Astrocyte (in vitro differentiated cells and primary cell): ENCODE data around the gene TYK2. TPM values are rescaled to one million over a fixed set of nuclear protein-coding genes. Genes with fewer than 3 reads are reported as not detected.
A peak's percentile ranks its signal among the peaks of the same experiment; 100 is the strongest.

Source experiments
- DNase-seq: peaks from one replicate; pipeline ENCODE4 v3.0.0-alpha.2; 2010; ENCODE audit warnings: low read depth
- FAIRE-seq: peaks from 2 replicates; lab custom pipeline; 2011; peaks lifted over from hg19 to GRCh38; lab: Jason Lieb, UNC
- H2AFZ ChIP-seq: 2 replicates; pipeline ENCODE4 v1.6.0; 2012; ENCODE audit warnings: low read depth, low read length, inconsistent platforms
- H3K27ac ChIP-seq: 2 replicates; pipeline ENCODE4 v1.5.1; 2011; ENCODE audit warnings: low read depth, low read length, inconsistent platforms
- H3K27me3 ChIP-seq: 2 replicates; pipeline ENCODE4 v1.6.0; 2011; ENCODE audit warnings: low read length, inconsistent platforms; ENCODE audit not compliant: insufficient read depth
- H3K36me3 ChIP-seq: 2 replicates; pipeline ENCODE4 v1.5.1; 2011; ENCODE audit warnings: low read length, inconsistent platforms; ENCODE audit not compliant: insufficient read depth
- H3K4me1 ChIP-seq: 2 replicates; pipeline ENCODE4 v1.5.1; 2011; ENCODE audit warnings: low read length, inconsistent platforms; ENCODE audit not compliant: insufficient read depth
- H3K4me2 ChIP-seq: 2 replicates; pipeline ENCODE4 v1.6.0; 2012; ENCODE audit warnings: low read length, inconsistent platforms
- H3K4me3 ChIP-seq: 2 replicates; pipeline ENCODE4 v1.5.1; 2011; ENCODE audit warnings: low read depth, mild to moderate bottlenecking, low read length, inconsistent platforms; ENCODE audit not compliant: insufficient read depth
- H3K79me2 ChIP-seq: 2 replicates; pipeline ENCODE4 v1.6.0; 2012; ENCODE audit warnings: mild to moderate bottlenecking, low read length, inconsistent platforms; ENCODE audit not compliant: insufficient read depth
- H3K9ac ChIP-seq: 2 replicates; pipeline ENCODE4 v1.6.0; 2012; ENCODE audit warnings: mild to moderate bottlenecking, low read length, inconsistent platforms
- H3K9me3 ChIP-seq: 2 replicates; pipeline ENCODE4 v1.5.1; 2012; ENCODE audit warnings: low read depth, mild to moderate bottlenecking, low read length, inconsistent platforms; ENCODE audit not compliant: insufficient read depth
- H4K20me1 ChIP-seq: 2 replicates; pipeline ENCODE4 v1.6.0; 2012; ENCODE audit warnings: low read length, inconsistent platforms; ENCODE audit not compliant: insufficient read depth
- H3K27ac Mint-ChIP-seq: one replicate; pipeline ENCODE4 v1.8.0; 2021; ENCODE audit warnings: mild to moderate bottlenecking, mixed read lengths; ENCODE audit not compliant: unreplicated experiment
- H3K27me3 Mint-ChIP-seq: one replicate; pipeline ENCODE4 v1.8.0; 2021; ENCODE audit warnings: low read depth, mixed read lengths; ENCODE audit not compliant: unreplicated experiment
- H3K36me3 Mint-ChIP-seq: one replicate; pipeline ENCODE4 v1.8.0; 2021; ENCODE audit warnings: low read depth, mixed read lengths; ENCODE audit not compliant: unreplicated experiment
- H3K4me1 Mint-ChIP-seq: one replicate; pipeline ENCODE4 v1.8.0; 2021; ENCODE audit warnings: low read depth, mixed read lengths; ENCODE audit not compliant: unreplicated experiment
- H3K4me3 Mint-ChIP-seq: one replicate; pipeline ENCODE4 v1.8.0; 2021; ENCODE audit warnings: mild to moderate bottlenecking, moderate library complexity, mixed read lengths; ENCODE audit not compliant: unreplicated experiment
- H3K9me3 Mint-ChIP-seq: one replicate; pipeline ENCODE4 v1.8.0; 2021; ENCODE audit warnings: mild to moderate bottlenecking, mixed read lengths; ENCODE audit not compliant: unreplicated experiment
- CTCF ChIP-seq: IDR thresholded peaks from 2 replicates; pipeline ENCODE4 v1.5.1; 2011; ENCODE audit warnings: low read depth, mild to moderate bottlenecking, inconsistent platforms, low read length, moderate library complexity; ENCODE audit not compliant: insufficient read depth
- EZH2 ChIP-seq: IDR thresholded peaks from 2 replicates; pipeline ENCODE4 v1.6.1; 2012; ENCODE audit warnings: mild to moderate bottlenecking, low read length, inconsistent platforms; ENCODE audit not compliant: insufficient read depth
- total RNA-seq: library from RNA; stranded (reverse); gene quantifications from 2 replicates; pipeline ENCODE4 v1.2.1, GENCODE V29; 2021

The TYK2 gene
- total RNA-seq, 1 donor from 2014 or later = 76.5 TPM

- Histone ChIP-seq H3K9me3 (no peaks in the 10 kb centered on the region), H3K4me1 (peaks cover 10% of the 10 kb centered on the region), H3K9ac (no peak within 1 kb of the TSS), H4K20me1 (no peaks in the 10 kb centered on the region), H3K4me3 (no peak within 1 kb of the TSS), H3K27me3 (no peaks in the 10 kb centered on the region), H3K36me3 (peaks cover 4% of the 10 kb centered on the region), H3K79me2 (no peaks in the 10 kb centered on the region), H3K4me2 (no peak within 1 kb of the TSS), H3K27ac (no peak within 1 kb of the TSS), H2AFZ (no peak within 1 kb of the TSS)
- Mint-ChIP-seq H3K4me1 (no peaks in the 10 kb centered on the region), H3K27me3 (no peaks in the 10 kb centered on the region), H3K4me3 (no peak within 1 kb of the TSS), H3K27ac (no peak within 1 kb of the TSS), H3K36me3 (peaks cover 2% of the 10 kb centered on the region), H3K9me3 (no peaks in the 10 kb centered on the region)
- FAIRE-seq (no peak), DNase-seq (no peak)
- TF ChIP-seq EZH2 (no peak), CTCF (no peak)
Measured at GRCh38 chr19:10309423-10309822, 70.9 kb downstream of the TYK2 start, which contains the start of gene ZGLP1. Gene ZGLP1, minus strand, starts transcription at chr19:10309815.

GRCh38 chr19:10306327-10306726 is 74.0 kb downstream of the TYK2 start:
- H3K27me3 Mint-ChIP-seq = peaks cover 7% of the 10 kb centered on the region
- H3K4me3 Mint-ChIP-seq = no peak overlapping the region
- Histone ChIP-seq H3K27me3 (no peaks in the 10 kb centered on the region), H3K9me3 (no peaks in the 10 kb centered on the region), H3K4me3 (no peak overlapping the region), H3K79me2 (no peaks in the 10 kb centered on the region), H3K9ac (no peak overlapping the region), H3K4me1 (peaks cover 15% of the 10 kb centered on the region), H3K27ac (no peak overlapping the region), H3K36me3 (peaks cover 4% of the 10 kb centered on the region), H4K20me1 (no peaks in the 10 kb centered on the region), H2AFZ (no peak overlapping the region), H3K4me2 (no peak overlapping the region)
- no peaks in the 10 kb centered on the region for H3K9me3 Mint-ChIP-seq
- no peak overlapping the region for H3K27ac Mint-ChIP-seq
- FAIRE-seq (no peak), DNase-seq (no peak)
- TF ChIP-seq CTCF = no peak
- no peak for TF ChIP-seq EZH2
- peaks cover 4% of the 10 kb centered on the region for H3K4me1 Mint-ChIP-seq
- peaks cover 7% of the 10 kb centered on the region for H3K36me3 Mint-ChIP-seq

GRCh38 chr19:10305139-10305806 is 75.1 kb downstream of the TYK2 start:
- FAIRE-seq = no peak
- no peaks in the 10 kb centered on the region for H4K20me1 ChIP-seq
- no peaks in the 10 kb centered on the region for H3K27me3 ChIP-seq
- TF ChIP-seq CTCF = no peak
- no peak for TF ChIP-seq EZH2
- peak; percentile 43 for DNase-seq
- H2AFZ ChIP-seq = no peak overlapping the region
- H3K27me3 Mint-ChIP-seq = peaks cover 9% of the 10 kb centered on the region
- H3K27ac ChIP-seq = peak overlapping the region; percentile 24
- H3K4me1 ChIP-seq = peaks cover 15% of the 10 kb centered on the region
- no peak overlapping the region for H3K4me3 ChIP-seq
- no peak overlapping the region for H3K9ac ChIP-seq
- no peaks in the 10 kb centered on the region for H3K79me2 ChIP-seq
- H3K4me2 ChIP-seq = peak overlapping the region; percentile 75
- H3K27ac Mint-ChIP-seq = no peak overlapping the region
- peaks cover 4% of the 10 kb centered on the region for H3K36me3 ChIP-seq
- no peaks in the 10 kb centered on the region for H3K9me3 Mint-ChIP-seq
- no peak overlapping the region for H3K4me3 Mint-ChIP-seq
- H3K4me1 Mint-ChIP-seq = peaks cover 4% of the 10 kb centered on the region
- peaks cover 5% of the 10 kb centered on the region for H3K36me3 Mint-ChIP-seq
- H3K9me3 ChIP-seq = no peaks in the 10 kb centered on the region
